ENCODE data around the gene RFX5.

Gene RFX5

GRCh38 chr1:151377150-151377884, 30.3 kb upstream of the RFX5 start:
- no peak overlapping the region for H3K4me3 ChIP-seq (ENCODE audit: low read depth, low read length)
- DNase-seq (ENCODE audit: low read depth, low spot score) = no peak
- ChIA-PET POLR2A (no interaction called here), CTCF (no interaction called here)
- TF ChIP-seq CTCF (IDR thresholded peaks at IDR 0.05; ENCODE audit: insufficient read depth, low read length, missing control alignments) = no peak

- H3K4me3 ChIP-seq (ENCODE audit: low read depth, low read length) = no peak overlapping the region
- ChIA-PET POLR2A (interaction anchor here (0.6 kb wide), 1 partner anchor 14 kb away, joined by 3 read pairs; no protein-coding TSS in a partner anchor), CTCF (interaction anchor here (2.1 kb wide), 1 partner anchor 32 kb away, joined by 10 read pairs; no protein-coding TSS in a partner anchor)
- TF ChIP-seq CTCF (IDR thresholded peaks at IDR 0.05; ENCODE audit: insufficient read depth, low read length, missing control alignments) = no peak
- no peak for DNase-seq (ENCODE audit: low read depth, low spot score)
Measured at GRCh38 chr1:151373196-151373595, 26.1 kb upstream of the RFX5 start.

GRCh38 chr1:151372058-151372934, 25.2 kb upstream of the RFX5 start, which contains the start of gene SELENBP1:
TSS of gene SELENBP1 (minus strand) at chr1:151372705. CDS start at chr1:151372641, 64 bp downstream.
- no peak for TF ChIP-seq CTCF (IDR thresholded peaks at IDR 0.05; ENCODE audit: insufficient read depth, low read length, missing control alignments)
- ChIA-PET CTCF (interaction anchor here (2.1 kb wide), 1 partner anchor 32 kb away, joined by 10 read pairs; no protein-coding TSS in a partner anchor), POLR2A (interaction anchor here (0.6 to 0.7 kb wide), 2 partner anchors 13 to 271 kb away, joined by 3 read pairs; no protein-coding TSS in a partner anchor)
- DNase-seq (ENCODE audit: low read depth, low spot score) = peak; percentile 12
- peak within 1 kb of the TSS; percentile 56 for H3K4me3 ChIP-seq (ENCODE audit: low read depth, low read length)

- peak overlapping the region; percentile 56 for H3K4me3 ChIP-seq (ENCODE audit: low read depth, low read length)
- no peak for TF ChIP-seq CTCF (IDR thresholded peaks at IDR 0.05; ENCODE audit: insufficient read depth, low read length, missing control alignments)
- no peak for DNase-seq (ENCODE audit: low read depth, low spot score)
- CTCF ChIA-PET = interaction anchor here (2.1 kb wide), 1 partner anchor 31 kb away, joined by 10 read pairs; no protein-coding TSS in a partner anchor
- POLR2A ChIA-PET = interaction anchor here (0.7 kb wide), 1 partner anchor 270 kb away, joined by 3 read pairs; no protein-coding TSS in a partner anchor
Measured at GRCh38 chr1:151371370-151372057, 24.5 kb upstream of the RFX5 start.

GRCh38 chr1:151370211-151370911, 23.3 kb upstream of the RFX5 start:
- CTCF ChIA-PET = interaction anchor here (1.9 kb wide), 1 partner anchor 30 kb away, joined by 8 read pairs; no protein-coding TSS in a partner anchor
- no peak for TF ChIP-seq CTCF (IDR thresholded peaks at IDR 0.05; ENCODE audit: insufficient read depth, low read length, missing control alignments)
- no peak for DNase-seq (ENCODE audit: low read depth, low spot score)
- POLR2A ChIA-PET = no interaction called here
- H3K4me3 ChIP-seq (ENCODE audit: low read depth, low read length) = no peak overlapping the region

All from AG04449 (cell line).